Adrenal gland (tissue), 19 donors: ENCODE measurements around the gene MROH9. TPM values are rescaled to one million over a fixed set of nuclear protein-coding genes. Genes with fewer than 3 reads are reported as not detected.

ENCODE experiments used
- DNase-seq, 7 donors: peaks; one replicate each; pipeline ENCODE4 v3.0.0-alpha.2; 2019 to 2020
- H3K27ac ChIP-seq, 5 donors: fragments of 200-600 bp; sonication (generic) in 4 of 5; 1 replicate in 3 of 5; 2 replicates in 2 of 5; pipeline versions ENCODE4 v1.5.1 to v1.8.0; 2016 to 2020; ENCODE audit warnings: mild to moderate bottlenecking in 1 of 5
- H3K27me3 ChIP-seq: fragments of 200-600 bp; 2 replicates; pipeline ENCODE4 v1.8.0; 2021
- H3K36me3 ChIP-seq, 2 donors: fragments of 200-600 bp; replicated peaks in 1 of 2; 1 replicate in 1 of 2; 2 replicates in 1 of 2; pipeline versions ENCODE4 v1.5.1 to v1.8.0; 2018 to 2022
- H3K4me1 ChIP-seq, 2 donors: fragments of 200-600 bp; replicated peaks in 1 of 2; 1 replicate in 1 of 2; 2 replicates in 1 of 2; pipeline versions ENCODE4 v1.5.1 to v1.8.0; 2018 to 2021
- H3K4me3 ChIP-seq, 4 donors: fragments of 200-600 bp; sonication (generic) in 3 of 4; one replicate each; pipeline ENCODE4 v1.5.1; 2016 to 2018
- H3K9me3 ChIP-seq, 3 donors: fragments of 200-600 bp; sonication (generic) in 1 of 3; replicated peaks in 1 of 3; 1 replicate in 2 of 3; 2 replicates in 1 of 3; pipeline versions ENCODE4 v1.5.1 to v1.8.0; 2016 to 2021
- POLR2A ChIP-seq, 2 donors: fragments of 450-650 bp; IDR thresholded peaks; one replicate each; pipeline ENCODE4 v1.6.1; 2017; ENCODE audit warnings: antibody characterized with exemption in 2 of 2, mild to moderate bottlenecking in 2 of 2, moderate library complexity in 1 of 2
- WGBS, 4 donors: extraction: QIAGEN DNeasy Blood & Tissue Kit in 2 of 4; methylation state at CpG; one replicate each; pipeline versions ENCODE4 v1.1.5 to v1.1.7; 2013 to 2017; 5-methylcytosine and 5-hydroxymethylcytosine counted together
- intact Hi-C, 2 donors: fragments of 100-400 bp; cut with DNase I; formaldehyde crosslinking; loops; one replicate each; pipeline versions ENCODE4 v1.14.1 to v1.15.0; 2022 to 2023
- long read RNA-seq, 10 donors: library from polyadenylated mRNA in 3 of 10; unstranded in 2 of 10; stranded (forward) in 1 of 10; transcript quantifications; one replicate each; pipeline ENCODE4 v2.0.0 and lab custom pipeline, GENCODE V29; 2021 to 2026
- polyA plus RNA-seq, 3 donors: library from polyadenylated mRNA; stranded (reverse); fragments of 200-250 nt in 2 of 3; fragments of 350-450 nt in 1 of 3; fragmentation: Illumina TruSeq in 1 of 3; extraction: RNeasy Lipid Tissue Mini Kit (QIAGEN cat#74804) in 1 of 3; gene quantifications; one replicate each; pipeline ENCODE4 v1.2.3, GENCODE V29; 2013 to 2014
- total RNA-seq, 9 donors: library from RNA; depleted of rRNA in 4 of 9; stranded (reverse); fragments of >200 nt in 4 of 9; fragments of 120-200 nt in 1 of 9; fragmentation: NEBNext Ultra II Directional in 1 of 9; extraction: Animal tissue kit (Norgen Biotek cat#: 25700) in 1 of 9; gene quantifications; one replicate each; pipeline versions ENCODE4 v1.1.0 to v1.2.4, GENCODE V29; 2013 to 2023
- TF ChIP-seq, protein P1 (sequence below), 6 experiments: fragments of 450-650 bp in 4 of 6; fragments of 200-600 bp in 2 of 6; sonication (generic) in 1 of 6; IDR thresholded peaks; 1 replicate in 5 of 6; 2 replicates in 1 of 6; pipeline versions ENCODE4 v1.5.1 to v1.8.0; 2016 to 2021; ENCODE audit warnings: antibody characterized with exemption in 6 of 6, mild to moderate bottlenecking in 2 of 6, moderate library complexity in 1 of 6
- donor health status: healthy with polysubstance abuse.
- donor health status: Bipolar disorder and iron deficiency.
- donor health status: DM: yes; HTN: yes; CAD: no.
- donor health status: DM: no; HTN: no; CAD: no.
- donor health status: DM: no; HTN: no; CAD: no.
- donor health status: DM: yes; HTN: yes; CAD: no.

Gene MROH9, protein sequence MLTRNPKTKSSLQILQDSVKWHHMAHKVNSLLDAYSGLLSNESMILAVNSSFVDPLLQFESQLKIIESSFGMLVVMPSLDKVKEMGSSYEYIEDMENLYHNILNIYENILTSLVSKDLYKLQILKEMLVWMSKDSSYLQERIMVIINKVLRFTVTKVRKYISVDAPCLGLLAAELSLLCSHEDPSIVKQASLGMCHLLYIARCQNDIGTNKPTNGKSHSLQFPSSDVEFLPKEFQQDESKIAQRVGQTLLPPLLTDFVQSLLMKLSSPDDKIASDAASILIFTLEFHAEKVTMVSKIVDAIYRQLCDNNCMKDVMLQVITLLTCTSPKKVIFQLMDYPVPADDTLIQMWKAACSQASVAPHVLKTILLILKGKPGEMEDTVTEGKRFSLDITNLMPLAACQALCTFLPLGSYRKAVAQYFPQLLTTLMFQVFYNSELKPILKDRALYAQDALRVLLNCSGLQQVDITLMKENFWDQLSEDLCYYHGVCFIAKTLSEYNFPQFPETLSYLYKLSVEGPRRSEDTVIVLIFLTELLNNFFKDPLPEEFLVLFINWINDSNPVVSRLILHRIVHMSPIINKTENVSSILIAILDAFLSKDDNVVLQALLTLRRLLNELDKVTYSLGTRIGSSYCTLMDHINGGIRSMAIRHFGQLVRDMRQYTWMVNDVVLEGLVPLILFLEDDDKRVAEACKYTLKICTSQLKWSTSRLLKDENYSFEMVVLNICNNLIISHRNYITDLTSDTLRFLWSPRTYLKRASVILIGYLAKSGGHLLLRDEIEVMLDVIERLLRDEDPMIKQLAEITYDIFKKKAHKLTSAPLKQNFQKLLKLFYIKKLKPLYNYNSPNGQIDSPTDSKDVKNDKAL
- total RNA-seq (not detected), polyA plus RNA-seq (not detected)
- long read RNA-seq, donor 1: 0 reads
- long read RNA-seq, donor 2: 0 reads
- long read RNA-seq, donor 3: 0 reads
- long read RNA-seq, donor 4: 0 reads
- long read RNA-seq, donor 5: 0 reads
- long read RNA-seq, donor 6: 0 reads
- long read RNA-seq, donor 7: 0 reads
- long read RNA-seq, donor 8: 0 reads
- long read RNA-seq, donor 9: 0 reads
- long read RNA-seq, donor 10: 0 reads

DNA sequence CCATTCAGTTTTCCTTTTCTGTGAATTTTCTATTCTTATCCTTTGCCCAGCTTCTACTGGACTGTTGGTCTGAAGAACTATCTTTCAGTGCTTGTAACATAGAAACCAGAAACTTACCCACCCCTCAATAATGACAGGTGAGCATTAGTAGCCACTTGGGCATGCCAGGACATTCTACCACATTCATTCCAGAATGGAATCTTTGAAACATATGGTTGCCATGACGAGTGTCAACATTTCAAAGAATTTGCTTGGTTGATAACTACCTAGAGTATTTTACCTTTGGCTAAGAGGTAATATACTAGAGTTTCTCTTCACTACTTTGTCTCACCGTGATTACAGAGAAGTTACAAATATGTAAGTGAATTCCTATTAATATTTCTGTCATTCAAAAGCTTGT lies at the start of gene MROH9:
Gene MROH9 (plus strand): TSS at position 304 of the 400 bp plus-strand sequence. CDS start 10,023 bp downstream, outside the sequence.
- H3K36me3 ChIP-seq: no peaks in the 10 kb centered on the region
- intact Hi-C loops: no loop called here
- no peak for DNase-seq
- TF ChIP-seq, protein P1, sequence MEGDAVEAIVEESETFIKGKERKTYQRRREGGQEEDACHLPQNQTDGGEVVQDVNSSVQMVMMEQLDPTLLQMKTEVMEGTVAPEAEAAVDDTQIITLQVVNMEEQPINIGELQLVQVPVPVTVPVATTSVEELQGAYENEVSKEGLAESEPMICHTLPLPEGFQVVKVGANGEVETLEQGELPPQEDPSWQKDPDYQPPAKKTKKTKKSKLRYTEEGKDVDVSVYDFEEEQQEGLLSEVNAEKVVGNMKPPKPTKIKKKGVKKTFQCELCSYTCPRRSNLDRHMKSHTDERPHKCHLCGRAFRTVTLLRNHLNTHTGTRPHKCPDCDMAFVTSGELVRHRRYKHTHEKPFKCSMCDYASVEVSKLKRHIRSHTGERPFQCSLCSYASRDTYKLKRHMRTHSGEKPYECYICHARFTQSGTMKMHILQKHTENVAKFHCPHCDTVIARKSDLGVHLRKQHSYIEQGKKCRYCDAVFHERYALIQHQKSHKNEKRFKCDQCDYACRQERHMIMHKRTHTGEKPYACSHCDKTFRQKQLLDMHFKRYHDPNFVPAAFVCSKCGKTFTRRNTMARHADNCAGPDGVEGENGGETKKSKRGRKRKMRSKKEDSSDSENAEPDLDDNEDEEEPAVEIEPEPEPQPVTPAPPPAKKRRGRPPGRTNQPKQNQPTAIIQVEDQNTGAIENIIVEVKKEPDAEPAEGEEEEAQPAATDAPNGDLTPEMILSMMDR (IDR thresholded peaks at IDR 0.05): no peak
- TF ChIP-seq POLR2A (IDR thresholded peaks at IDR 0.05): no peak
- WGBS, 4 donors: 78 to 91% (median 82%) methylated on average over 2 of the region's 2 CpGs
- no peaks in the 10 kb centered on the region for H3K9me3 ChIP-seq
- no peaks in the 10 kb centered on the region for H3K27me3 ChIP-seq
- no peak within 1 kb of the TSS for H3K4me3 ChIP-seq
- no peak within 1 kb of the TSS for H3K27ac ChIP-seq
- no peaks in the 10 kb centered on the region for H3K4me1 ChIP-seq

GRCh38 chr1:170885551-170885950 lies 49.8 kb upstream of the MROH9 start:
- peak in 5 of 7 donors; percentile 7 to 38 (median 17) for DNase-seq
- Histone ChIP-seq H3K4me3 (no peak overlapping the region), H3K9me3 (no peaks in the 10 kb centered on the region), H3K27ac (peak overlapping the region in 1 of 5 donors; percentile 38), H3K4me1 (no peaks in the 10 kb centered on the region), H3K36me3 (no peaks in the 10 kb centered on the region), H3K27me3 (no peaks in the 10 kb centered on the region)
- no peak for TF ChIP-seq POLR2A (IDR thresholded peaks at IDR 0.05)
- TF ChIP-seq, protein P1 (IDR thresholded peaks at IDR 0.05): no peak
- intact Hi-C loops: no loop called here
- 24 to 28% (median 27%) methylated on average over 3 of the region's 3 CpGs for WGBS, 4 donors

GRCh38 chr1:170886460-170886859 lies 48.9 kb upstream of the MROH9 start:
- no peaks in the 10 kb centered on the region for H3K36me3 ChIP-seq
- DNase-seq: no peak
- H3K4me3 ChIP-seq: no peak overlapping the region
- no peaks in the 10 kb centered on the region for H3K27me3 ChIP-seq
- H3K9me3 ChIP-seq: no peaks in the 10 kb centered on the region
- intact Hi-C loops: no loop called here
- no peak for TF ChIP-seq POLR2A (IDR thresholded peaks at IDR 0.05)
- TF ChIP-seq, protein P1 (IDR thresholded peaks at IDR 0.05): no peak
- no peaks in the 10 kb centered on the region for H3K4me1 ChIP-seq
- no peak overlapping the region for H3K27ac ChIP-seq
- WGBS, 4 donors: 84 to 87% (median 86%) methylated on average over 3 of the region's 3 CpGs

- H3K9me3 ChIP-seq: no peaks in the 10 kb centered on the region
- H3K4me3 ChIP-seq: no peak overlapping the region
- intact Hi-C loops: no loop called here
- no peaks in the 10 kb centered on the region for H3K4me1 ChIP-seq
- H3K27me3 ChIP-seq: no peaks in the 10 kb centered on the region
- no peak overlapping the region for H3K27ac ChIP-seq
- H3K36me3 ChIP-seq: no peaks in the 10 kb centered on the region
- 83 to 91% (median 88%) methylated on average over 2 of the region's 2 CpGs for WGBS, 4 donors
- TF ChIP-seq, protein P1 (IDR thresholded peaks at IDR 0.05): no peak
- no peak for TF ChIP-seq POLR2A (IDR thresholded peaks at IDR 0.05)
- DNase-seq: no peak
Observed at GRCh38 chr1:170887726-170888125, 47.6 kb upstream of the MROH9 start.
